C4-2B (cell line): ENCODE measurements around the gene NCAPG2.

Experiments used
- ZFX ChIP-seq: fragments of 450-650 bp; IDR thresholded peaks from 2 replicates; pipeline ENCODE4 v1.6.1; 2017
- TF ChIP-seq, protein P1 (sequence below): fragments of 450-650 bp; conservative IDR thresholded peaks from 2 replicates; pipeline ENCODE4 v1.5.1; 2017; ENCODE audit warnings: mild to moderate bottlenecking

DNA sequence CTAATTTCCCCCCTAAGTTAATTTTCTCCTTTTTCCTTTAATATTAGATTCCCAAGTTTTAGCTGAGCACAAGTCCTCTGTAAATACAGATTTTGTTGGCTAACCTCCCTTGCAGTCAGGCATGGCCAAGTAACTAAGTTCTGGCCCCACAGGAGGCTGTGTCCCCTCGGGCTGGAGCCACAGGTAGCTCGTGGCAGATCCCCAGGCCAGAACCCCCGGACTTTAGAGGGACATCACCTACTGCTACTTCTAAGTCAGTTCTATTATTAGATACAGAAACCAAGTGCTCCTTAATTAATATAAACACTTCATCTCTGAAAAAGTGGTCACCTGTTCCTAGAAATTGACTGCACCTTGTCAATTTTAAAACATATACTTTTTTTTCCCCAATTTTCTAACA, 46.1 kb upstream of the NCAPG2 start:
- TF ChIP-seq, protein P1, sequence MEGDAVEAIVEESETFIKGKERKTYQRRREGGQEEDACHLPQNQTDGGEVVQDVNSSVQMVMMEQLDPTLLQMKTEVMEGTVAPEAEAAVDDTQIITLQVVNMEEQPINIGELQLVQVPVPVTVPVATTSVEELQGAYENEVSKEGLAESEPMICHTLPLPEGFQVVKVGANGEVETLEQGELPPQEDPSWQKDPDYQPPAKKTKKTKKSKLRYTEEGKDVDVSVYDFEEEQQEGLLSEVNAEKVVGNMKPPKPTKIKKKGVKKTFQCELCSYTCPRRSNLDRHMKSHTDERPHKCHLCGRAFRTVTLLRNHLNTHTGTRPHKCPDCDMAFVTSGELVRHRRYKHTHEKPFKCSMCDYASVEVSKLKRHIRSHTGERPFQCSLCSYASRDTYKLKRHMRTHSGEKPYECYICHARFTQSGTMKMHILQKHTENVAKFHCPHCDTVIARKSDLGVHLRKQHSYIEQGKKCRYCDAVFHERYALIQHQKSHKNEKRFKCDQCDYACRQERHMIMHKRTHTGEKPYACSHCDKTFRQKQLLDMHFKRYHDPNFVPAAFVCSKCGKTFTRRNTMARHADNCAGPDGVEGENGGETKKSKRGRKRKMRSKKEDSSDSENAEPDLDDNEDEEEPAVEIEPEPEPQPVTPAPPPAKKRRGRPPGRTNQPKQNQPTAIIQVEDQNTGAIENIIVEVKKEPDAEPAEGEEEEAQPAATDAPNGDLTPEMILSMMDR: no peak
- TF ChIP-seq ZFX: no peak
